Measurements from ENCODE around the gene CRK. TPM values are rescaled to one million over a fixed set of nuclear protein-coding genes. Genes with fewer than 3 reads are reported as not detected.
"Not testable (repeated sequence)": the region's sequence is repeated elsewhere in the genome, so short reads cannot be mapped to it uniquely, and the experiment has no call there.

The CRK gene
- total RNA-seq, 1 donor from 2014 or later = 49.6 TPM

DNA sequence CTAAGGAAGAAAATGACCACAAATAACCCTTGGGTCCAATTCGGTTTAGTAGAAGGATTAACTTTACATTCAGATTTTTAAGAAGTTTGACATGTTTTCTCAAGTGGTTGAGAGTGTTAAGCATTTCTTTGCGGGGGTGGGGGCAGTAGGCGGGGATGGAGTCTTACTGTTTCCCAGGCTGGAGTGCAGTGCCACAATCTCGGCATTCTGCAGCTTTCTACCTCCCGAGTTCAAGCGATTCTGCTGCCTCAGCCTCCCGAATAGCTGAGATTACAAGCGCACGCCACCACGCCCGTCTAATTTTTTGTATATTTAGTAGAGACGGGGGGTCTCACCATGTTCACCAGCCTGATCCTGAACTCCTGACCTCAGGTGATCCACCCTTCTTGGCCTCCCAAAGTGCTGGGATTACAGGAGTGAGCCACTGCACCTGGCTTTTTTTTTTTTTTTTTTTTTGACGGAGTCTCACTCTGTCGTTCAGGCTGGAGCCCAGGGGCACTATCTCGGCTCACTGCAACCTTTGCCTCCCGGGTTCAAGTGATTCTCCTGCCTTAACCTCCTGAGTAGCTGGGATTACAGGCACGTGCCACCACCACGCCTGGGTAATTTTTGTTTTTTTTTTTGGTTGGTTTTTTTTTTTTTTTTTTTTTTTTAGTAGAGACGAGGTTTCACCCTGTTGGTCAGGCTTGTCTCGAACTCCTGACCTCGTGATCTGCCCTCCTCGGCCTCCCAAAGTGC lies 68.4 kb downstream of the CRK start:
- DNase-seq (ENCODE audit: low spot score) = not testable (repeated sequence)

DNA sequence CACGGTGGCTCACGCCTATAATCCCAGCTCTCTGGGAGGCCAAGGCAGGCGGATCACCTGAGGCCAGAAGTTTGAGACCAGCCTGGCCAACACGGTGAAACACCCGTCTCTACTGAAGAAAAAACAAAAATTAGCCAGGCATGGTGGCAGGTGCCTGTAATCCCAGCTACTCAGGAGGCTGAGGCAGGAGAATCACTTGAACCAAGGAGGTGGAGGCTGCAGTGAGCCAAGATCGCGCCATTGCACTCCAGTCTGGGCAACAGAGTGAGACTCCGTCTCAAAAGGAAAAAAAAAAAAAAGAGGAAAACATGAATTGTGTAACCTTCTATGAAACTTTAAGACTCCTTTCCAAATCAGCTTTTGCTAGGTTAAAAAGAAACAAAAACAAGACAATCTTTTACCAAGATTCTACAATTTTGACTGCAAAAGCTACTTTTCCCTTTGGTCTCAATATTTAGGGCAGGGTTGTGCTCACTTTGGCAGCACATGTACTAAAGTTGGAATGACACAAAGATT lies 69.3 kb downstream of the CRK start:
- not testable (repeated sequence) for DNase-seq (ENCODE audit: low spot score)

DNA sequence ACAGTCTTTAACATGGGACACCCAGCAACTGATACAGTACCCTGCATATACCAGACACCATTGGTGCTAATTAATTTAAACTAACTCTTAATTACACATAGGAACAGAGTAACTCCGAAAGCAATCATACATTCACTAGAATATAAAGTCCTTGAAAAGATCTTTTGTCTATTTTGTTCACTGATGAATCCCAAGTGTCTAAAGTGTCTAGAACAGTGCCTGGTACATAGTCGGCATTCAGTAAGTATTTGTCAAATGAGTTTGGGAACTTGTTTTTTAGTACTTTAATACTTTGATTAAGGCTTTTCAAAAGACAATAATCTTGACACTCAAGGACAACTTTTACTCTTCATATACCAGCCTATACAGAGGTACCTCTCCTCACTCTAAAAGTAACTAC lies 69.8 kb downstream of the CRK start:
- no peak for DNase-seq (ENCODE audit: low spot score)

DNA sequence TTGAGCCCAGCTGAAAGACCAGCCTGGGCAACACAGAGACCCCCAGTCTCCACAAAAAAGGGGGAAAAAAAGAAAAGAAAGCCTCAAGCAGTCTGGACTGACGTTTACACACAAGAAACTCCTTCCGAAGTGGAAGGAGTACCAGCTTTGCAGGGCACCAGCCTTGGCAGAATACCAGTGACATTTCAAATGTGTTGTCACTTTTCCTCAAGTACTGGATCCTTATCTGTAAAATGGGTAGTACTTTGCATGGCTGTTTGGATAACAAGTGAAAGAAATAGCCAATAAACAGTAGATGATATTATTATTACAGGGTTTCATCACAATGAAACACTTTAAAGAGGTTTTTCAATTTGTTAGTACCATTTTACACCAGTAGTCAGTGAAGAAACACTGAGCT lies 70.2 kb downstream of the CRK start:
- no peak for DNase-seq (ENCODE audit: low spot score)

DNA sequence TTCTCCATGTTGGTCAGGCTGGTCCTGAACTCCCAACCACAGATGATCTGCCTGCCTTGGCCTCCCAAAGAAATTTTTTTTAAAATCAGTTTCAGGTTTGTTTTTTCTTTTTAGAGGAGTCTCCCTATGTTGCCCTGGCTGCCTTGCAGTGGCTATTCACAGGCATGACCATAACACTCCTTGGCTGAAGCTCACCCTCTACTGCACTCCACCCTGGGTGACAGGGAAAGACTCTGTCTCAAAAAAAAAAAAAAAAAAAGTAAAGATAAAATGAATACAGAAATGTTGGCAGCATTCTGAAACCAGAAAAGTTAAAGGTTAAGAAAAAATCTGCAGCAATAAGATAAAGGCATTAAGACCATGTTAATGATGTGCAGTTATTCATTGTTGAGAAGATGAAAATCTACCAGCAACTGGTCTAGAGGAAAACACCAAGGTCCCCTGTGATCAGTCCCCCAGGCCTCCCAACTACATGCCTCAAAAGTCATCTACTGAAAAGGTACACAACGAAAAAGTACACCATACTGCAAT lies 71.1 kb downstream of the CRK start:
- DNase-seq (ENCODE audit: low spot score) = no peak

DNA sequence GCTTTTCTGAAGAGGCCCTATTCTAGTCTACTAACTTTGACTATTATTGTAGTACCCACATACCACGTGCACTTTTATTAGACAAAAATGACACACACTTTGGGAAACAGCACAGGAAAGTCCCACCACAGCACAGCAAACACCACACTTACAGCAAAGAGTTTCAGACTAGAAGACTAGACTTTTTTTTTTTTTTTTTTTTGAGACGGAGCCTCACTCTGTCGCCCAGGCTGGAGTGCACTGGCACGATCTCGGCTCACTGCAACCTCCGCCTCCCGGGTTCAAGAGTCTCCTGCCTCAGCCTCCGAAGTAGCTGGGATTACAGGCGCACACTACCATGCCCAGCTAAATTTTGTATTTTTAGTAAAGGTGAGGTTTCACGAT lies 76.1 kb downstream of the CRK start:
- DNase-seq (ENCODE audit: low spot score) = no peak

DNA sequence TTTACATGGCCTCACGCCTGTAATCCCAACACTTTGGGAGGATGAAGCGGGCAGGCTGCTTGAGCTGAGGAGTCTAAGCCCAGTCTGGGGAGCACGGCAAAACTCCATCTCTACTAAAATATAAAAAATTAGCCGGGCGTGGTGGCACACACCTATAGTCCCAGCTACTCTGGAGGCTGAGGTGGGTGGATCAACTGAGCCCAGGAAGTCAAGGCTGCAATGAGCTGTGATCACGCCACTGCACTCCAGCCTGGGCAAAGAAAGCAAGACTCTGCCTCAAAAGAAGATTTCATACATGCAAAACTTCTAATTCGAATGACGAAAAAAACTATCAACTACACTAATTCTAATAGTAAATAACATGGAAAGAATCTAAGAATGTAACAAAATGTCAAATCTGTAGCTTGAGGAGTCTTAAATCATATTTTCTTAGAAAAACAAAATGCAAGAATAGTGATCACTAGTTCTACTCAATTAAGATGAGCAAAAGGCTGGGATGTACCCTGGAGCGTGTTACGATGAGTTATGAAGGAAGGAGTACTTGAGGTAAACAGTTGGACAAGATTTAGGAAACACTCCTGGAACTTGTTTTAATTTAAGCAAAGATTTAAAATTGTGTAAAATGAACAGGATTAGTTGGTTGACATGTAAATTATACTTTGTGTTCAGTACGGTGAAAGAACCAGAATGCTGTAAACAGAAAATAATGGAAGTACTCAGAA lies 76.7 kb downstream of the CRK start:
- no peak for DNase-seq (ENCODE audit: low spot score)

DNA sequence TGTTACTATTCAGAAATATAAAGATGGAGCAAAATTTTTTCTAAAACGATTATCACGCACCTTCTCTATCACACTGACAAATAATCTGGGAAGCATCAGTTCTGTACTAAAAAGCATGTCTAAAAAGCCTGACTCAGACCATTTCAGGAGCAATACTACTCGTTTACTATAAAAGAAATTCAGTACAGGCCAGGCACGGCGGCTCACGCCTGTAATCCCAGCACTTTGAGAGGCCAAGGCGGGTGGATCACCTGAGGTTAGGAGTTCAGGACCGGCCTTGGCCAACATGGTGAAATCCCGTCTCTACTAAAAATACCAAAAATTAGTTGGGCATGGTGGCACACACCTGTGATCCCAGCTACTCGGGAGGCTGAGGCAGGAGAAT lies 77.6 kb downstream of the CRK start:
- not testable (repeated sequence) for DNase-seq (ENCODE audit: low spot score)

DNA sequence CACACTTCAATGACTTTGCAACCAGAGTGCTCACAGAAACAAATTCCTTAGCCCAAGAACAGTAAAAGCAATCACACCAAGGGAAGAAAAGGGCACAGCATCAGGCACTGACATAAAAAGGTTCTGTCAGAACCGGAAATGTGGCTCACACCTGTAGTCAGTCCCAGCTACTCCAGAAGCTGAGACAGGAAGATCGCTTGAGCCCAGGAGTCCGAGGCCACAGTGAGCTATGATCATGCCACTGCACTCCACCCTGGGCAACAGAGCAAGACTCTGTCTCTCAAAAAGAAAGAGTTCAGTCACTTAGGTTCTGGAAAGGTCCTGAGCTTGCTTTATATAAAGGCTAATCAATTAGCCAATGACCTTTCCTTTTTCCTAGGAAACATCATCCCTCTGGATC lies 78.7 kb downstream of the CRK start:
- no peak for DNase-seq (ENCODE audit: low spot score)

DNA sequence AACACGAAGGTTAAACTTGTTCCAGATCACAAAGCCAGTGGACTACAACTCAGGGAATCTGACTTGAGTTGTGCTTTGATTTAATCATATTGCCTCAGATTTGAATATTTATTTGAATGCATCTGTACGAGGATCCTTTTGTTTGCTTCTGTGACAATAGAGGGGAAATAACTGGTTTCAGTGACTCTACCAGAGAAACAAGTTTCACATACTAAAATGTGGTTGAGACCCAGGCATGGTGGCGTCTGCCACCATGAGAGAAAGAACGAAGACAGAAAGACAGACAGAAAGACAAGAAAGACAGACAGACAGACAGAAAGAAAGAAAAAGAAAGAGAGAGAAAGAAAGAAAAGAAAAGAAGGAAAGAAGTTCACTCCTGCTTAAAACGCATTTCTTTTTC lies 80.0 kb downstream of the CRK start:
- no peak for DNase-seq (ENCODE audit: low spot score)

DNA sequence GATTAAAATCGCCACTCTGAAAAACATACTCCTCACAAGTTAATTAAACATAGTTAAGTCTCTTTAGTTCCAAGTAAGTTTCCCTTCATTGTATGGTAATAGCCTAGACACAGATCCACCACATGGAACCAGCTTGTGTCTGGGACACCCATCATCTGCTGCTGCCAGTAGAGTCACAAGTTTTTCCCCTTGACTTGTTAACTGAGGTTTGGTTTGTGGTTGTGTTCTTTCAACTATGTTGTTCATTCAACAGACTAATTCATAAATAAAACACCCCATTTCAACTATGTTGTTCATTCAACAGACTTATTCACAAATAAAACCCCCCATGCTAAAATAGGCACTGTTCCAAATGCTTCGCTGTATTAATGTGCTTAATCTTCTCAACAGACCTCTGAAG lies 80.4 kb downstream of the CRK start:
- no peak for DNase-seq (ENCODE audit: low spot score)

DNA sequence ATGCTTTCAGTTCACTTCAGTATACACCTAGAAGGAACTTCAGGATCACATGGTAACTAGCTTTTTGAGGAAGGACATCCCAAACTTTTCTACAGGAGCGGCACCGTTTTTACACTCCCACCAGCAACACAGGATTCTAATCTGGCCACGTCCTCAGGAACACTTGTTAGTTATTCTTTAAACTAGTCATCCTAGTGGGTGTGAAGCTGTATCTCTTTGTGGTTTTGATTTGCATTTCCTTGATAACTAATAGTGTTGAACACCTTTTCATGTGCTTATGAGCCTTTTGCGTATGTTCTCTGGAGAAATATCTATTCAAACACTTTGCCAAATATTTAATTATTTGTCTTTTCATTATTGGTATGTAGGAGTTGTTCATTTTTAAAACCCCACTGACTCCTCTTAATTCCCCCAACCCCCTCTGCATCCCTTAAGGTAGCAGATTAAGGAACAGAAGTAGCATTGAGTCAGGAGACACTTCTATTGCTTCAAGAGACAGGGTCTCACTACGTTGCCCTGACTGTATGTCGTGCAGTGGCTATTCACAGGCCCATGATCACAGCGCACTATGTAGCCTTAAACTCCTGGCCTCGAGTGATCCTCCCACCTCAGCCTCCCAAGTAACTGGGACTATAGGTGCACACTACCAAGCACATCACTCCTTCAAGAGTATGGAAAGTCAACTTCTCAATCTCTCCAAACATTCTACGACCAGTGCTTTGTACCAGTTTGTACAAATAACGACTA lies 81.4 kb downstream of the CRK start:
- no peak for DNase-seq (ENCODE audit: low spot score)

DNA sequence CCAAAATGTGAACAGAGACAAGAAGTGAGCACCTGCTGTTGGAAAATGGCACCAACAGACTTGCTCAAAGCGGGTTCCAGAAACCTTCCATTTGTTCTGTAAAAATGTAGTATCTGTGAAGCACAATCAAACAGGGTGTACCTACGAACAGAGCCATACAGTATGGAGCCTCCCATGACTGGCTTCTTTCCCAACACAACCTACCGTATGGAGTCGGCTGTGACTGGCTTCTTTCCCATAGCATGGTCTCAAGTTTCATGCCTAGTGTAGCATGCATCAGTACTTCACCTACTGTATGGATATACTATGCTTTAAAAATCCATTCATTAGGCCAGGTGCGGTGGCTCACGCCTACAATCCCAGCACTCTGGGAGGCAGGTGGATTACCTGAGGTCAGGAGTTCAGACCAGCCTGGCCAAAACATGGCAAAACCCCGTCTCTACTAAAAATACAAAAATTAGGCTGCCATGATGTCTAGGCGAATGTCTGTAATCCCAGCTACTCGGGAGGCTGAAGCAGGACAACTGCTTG lies 82.3 kb downstream of the CRK start:
- DNase-seq (ENCODE audit: low spot score) = no peak

DNA sequence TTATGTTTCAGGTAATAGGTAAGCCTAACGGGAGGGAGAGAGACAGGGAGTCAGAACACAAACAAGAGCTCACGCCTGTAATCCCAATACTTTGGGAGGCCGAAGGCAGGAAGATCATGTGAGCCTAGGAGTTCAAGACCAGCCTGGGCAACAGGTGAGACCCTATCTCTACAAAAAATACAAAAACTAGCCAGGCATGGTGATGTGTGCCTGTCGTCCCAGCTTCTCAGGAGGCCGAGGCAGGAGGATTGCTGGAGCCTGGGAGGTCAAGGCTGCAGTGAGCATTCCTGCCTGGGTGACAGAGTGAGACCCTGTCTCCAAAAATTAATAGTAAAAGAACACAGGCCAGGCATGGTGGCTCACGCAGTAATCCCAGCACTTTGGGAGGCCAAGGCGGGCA lies 83.4 kb downstream of the CRK start:
- no peak for DNase-seq (ENCODE audit: low spot score)

DNA sequence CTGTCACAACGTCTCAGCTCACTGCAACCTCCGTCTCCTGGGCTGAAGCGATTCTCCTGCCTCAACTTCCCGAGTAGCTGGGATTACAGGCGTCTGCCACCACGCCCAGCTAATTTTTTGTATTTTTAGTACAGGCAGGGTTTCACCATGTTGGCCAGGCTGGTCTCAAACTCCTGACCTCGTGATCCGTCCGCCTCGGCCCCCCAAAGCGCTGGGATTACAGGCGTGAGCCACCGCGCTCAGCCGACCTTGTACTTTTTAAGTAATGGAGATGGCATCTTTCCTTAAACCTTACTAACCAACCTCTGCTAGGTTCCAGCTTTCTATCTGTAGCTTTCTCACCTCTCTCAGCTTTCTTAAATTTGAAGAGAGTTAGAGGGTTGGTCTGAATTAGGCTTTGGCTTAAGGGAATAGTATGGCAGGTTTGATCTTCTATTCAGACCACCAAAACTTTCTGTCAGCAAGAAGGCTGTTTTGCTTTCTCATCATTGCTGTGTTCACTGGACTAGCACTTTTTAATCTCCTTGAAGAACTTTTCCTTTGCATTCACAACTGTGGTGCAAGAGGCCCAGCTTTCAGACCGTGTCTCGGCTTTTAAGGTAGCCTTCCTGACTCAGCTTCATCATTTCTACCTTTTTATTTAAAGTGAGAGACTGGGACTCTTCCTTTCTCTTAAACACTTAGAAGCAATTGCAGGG lies 84.0 kb downstream of the CRK start:
- no peak for DNase-seq (ENCODE audit: low spot score)

Other genes with a start within 250 kb of the CRK start
- not detected for gene BHLHA9, start 185.8 kb downstream of the CRK start, total RNA-seq
- not detected for gene TRARG1, start 176.6 kb downstream of the CRK start, total RNA-seq
- 492 TPM for gene YWHAE, start 56.0 kb downstream of the CRK start, total RNA-seq
- 243 TPM for gene MYO1C, start 36.5 kb upstream of the CRK start, total RNA-seq
- 50.7 TPM for gene INPP5K, start 60.4 kb upstream of the CRK start, total RNA-seq
- 85.4 TPM for gene PITPNA, start 106.6 kb upstream of the CRK start, total RNA-seq
- gene SLC43A2, start 172.6 kb upstream of the CRK start, total RNA-seq = 30.9 TPM
- 16.3 TPM for gene SCARF1, start 189.5 kb upstream of the CRK start, total RNA-seq
- 22.5 TPM for gene RILP, start 193.6 kb upstream of the CRK start, total RNA-seq
- gene PRPF8, start 228.6 kb upstream of the CRK start, total RNA-seq = 396 TPM